WTC11 (cell line): Measurements from ENCODE around the gene PHKA2. TPM values are rescaled to one million over a fixed set of nuclear protein-coding genes. Genes with fewer than 3 reads are reported as not detected.

ENCODE experiments used
- ATAC-seq: fragments of 200-7000 bp; cut with Tn5 transposase; 2 replicates; pipeline ENCODE4 v1.10.0; 2021; ENCODE audit warnings: mild to moderate bottlenecking, moderate library complexity
- CTCF ChIA-PET: fragments of 300-600 bp; sonication (Branson Sonifier 250); formaldehyde crosslinking; loops from one replicate; lab custom pipeline; 2021; ENCODE audit warnings: antibody characterized with exemption; lab: Charles Lee
- POLR2A ChIA-PET: fragments of 350-600 bp; sonication (Branson Sonifier 250); formaldehyde crosslinking; loops from one replicate; lab custom pipeline; 2021; ENCODE audit warnings: antibody characterized with exemption; lab: Charles Lee
- DNase-seq: peaks from one replicate; pipeline ENCODE4 v3.0.0; 2021; ENCODE audit warnings: low spot score
- H3K27ac Mint-ChIP-seq: 2 replicates; pipeline ENCODE4 v1.8.0; 2021; ENCODE audit warnings: mixed read lengths
- H3K27me3 Mint-ChIP-seq: 2 replicates; pipeline ENCODE4 v1.8.0; 2021; ENCODE audit warnings: low read depth, mild to moderate bottlenecking, moderate library complexity, mixed read lengths
- H3K36me3 Mint-ChIP-seq: 2 replicates; pipeline ENCODE4 v1.8.0; 2021; ENCODE audit warnings: mixed read lengths
- H3K4me1 Mint-ChIP-seq: 2 replicates; pipeline ENCODE4 v1.8.0; 2022; ENCODE audit warnings: mixed read lengths
- H3K4me3 Mint-ChIP-seq: 2 replicates; pipeline ENCODE4 v1.8.0; 2021; ENCODE audit warnings: mild to moderate bottlenecking, moderate library complexity, mixed read lengths
- H3K9me3 Mint-ChIP-seq: 2 replicates; pipeline ENCODE4 v1.8.0; 2021; ENCODE audit warnings: mixed read lengths
- ARID4B ChIP-seq: sonication (generic); formaldehyde crosslinking; IDR thresholded peaks from 2 replicates; pipeline ENCODE4 v1.8.0; 2023; ENCODE audit warnings: missing genetic modification reagents, mild to moderate bottlenecking, borderline replicate concordance
- ELF4 ChIP-seq: sonication (generic); formaldehyde crosslinking; IDR thresholded peaks from 2 replicates; pipeline ENCODE4 v1.8.1; 2022; ENCODE audit warnings: low read depth, mild to moderate bottlenecking, moderate library complexity, missing genetic modification reagents
- FOXJ3 ChIP-seq: sonication (generic); formaldehyde crosslinking; IDR thresholded peaks from 2 replicates; pipeline ENCODE4 v1.9.0; 2021; ENCODE audit warnings: missing genetic modification reagents, mild to moderate bottlenecking, borderline replicate concordance
- GABPB1 ChIP-seq: sonication (generic); formaldehyde crosslinking; IDR thresholded peaks from 2 replicates; pipeline ENCODE4 v1.8.1; 2023; ENCODE audit warnings: mild to moderate bottlenecking, missing genetic modification reagents
- GRHL2 ChIP-seq: fragments of 250-450 bp; sonication (Bioruptor Pico); IDR thresholded peaks from 2 replicates; pipeline ENCODE4 v1.8.0; 2022; ENCODE audit warnings: mild to moderate bottlenecking, moderate library complexity; ENCODE audit not compliant: insufficient replicate concordance, severe bottlenecking
- HMGA2 ChIP-seq: fragments of 250-450 bp; sonication (Bioruptor Pico); IDR thresholded peaks from 2 replicates; pipeline ENCODE4 v1.4.0; 2021; ENCODE audit warnings: mild to moderate bottlenecking, moderate library complexity
- JAZF1 ChIP-seq: fragments of 250-450 bp; sonication (Bioruptor Pico); IDR thresholded peaks from 2 replicates; pipeline ENCODE4 v1.9.0; 2021; ENCODE audit warnings: moderate library complexity, mild to moderate bottlenecking, inconsistent platforms
- MAX ChIP-seq: sonication (generic); formaldehyde crosslinking; IDR thresholded peaks from 2 replicates; pipeline ENCODE4 v1.8.0; 2022; ENCODE audit warnings: mild to moderate bottlenecking, missing genetic modification reagents
- NFATC4 ChIP-seq: fragments of 250-450 bp; sonication (Bioruptor Pico); IDR thresholded peaks from 2 replicates; pipeline ENCODE4 v1.9.0; 2021; ENCODE audit warnings: mild to moderate bottlenecking
- NFE2L1 ChIP-seq: sonication (generic); formaldehyde crosslinking; IDR thresholded peaks from 2 replicates; pipeline ENCODE4 v1.8.1; 2023; ENCODE audit warnings: missing genetic modification reagents
- RELA ChIP-seq: sonication (generic); formaldehyde crosslinking; IDR thresholded peaks from 2 replicates; pipeline ENCODE4 v1.8.1; 2022; ENCODE audit warnings: missing genetic modification reagents, mild to moderate bottlenecking, borderline replicate concordance
- STAT6 ChIP-seq: sonication (generic); formaldehyde crosslinking; conservative IDR thresholded peaks from 2 replicates; pipeline ENCODE4 v1.8.1; 2023; ENCODE audit warnings: mild to moderate bottlenecking, low read depth, missing genetic modification reagents, moderate library complexity
- USF2 ChIP-seq: sonication (generic); formaldehyde crosslinking; IDR thresholded peaks from 2 replicates; pipeline ENCODE4 v1.8.1; 2023; ENCODE audit warnings: mild to moderate bottlenecking, missing genetic modification reagents, moderate library complexity
- ZBTB21 ChIP-seq: sonication (generic); formaldehyde crosslinking; IDR thresholded peaks from 2 replicates; pipeline ENCODE4 v1.8.1; 2023; ENCODE audit warnings: mild to moderate bottlenecking, missing genetic modification reagents, borderline replicate concordance
- ZNF396 ChIP-seq: fragments of 250-450 bp; sonication (Bioruptor Pico); IDR thresholded peaks from 2 replicates; pipeline ENCODE4 v1.8.0; 2021; ENCODE audit warnings: mild to moderate bottlenecking, moderate library complexity, borderline replicate concordance
- total RNA-seq: library from RNA; stranded (reverse); gene quantifications from 3 replicates; pipeline ENCODE4 v1.2.3, GENCODE V29; 2021

The PHKA2 gene
- total RNA-seq, 1 experiment from 2014 or later: 23.8 TPM

- no peak for TF ChIP-seq GABPB1 (CRISPR knock-in tag)
Observed at GRCh38 chrX:18974993-18975392, 8.9 kb downstream of the PHKA2 start (continued).

GRCh38 chrX:18973527-18974192 is 10.3 kb downstream of the PHKA2 start:
- Mint-ChIP-seq H3K4me3 (no peak overlapping the region), H3K27ac (no peak overlapping the region), H3K27me3 (no peaks in the 10 kb centered on the region), H3K9me3 (peaks cover 6% of the 10 kb centered on the region), H3K36me3 (no peaks in the 10 kb centered on the region; the same call in 1 of the 2 replicates), H3K4me1 (no peaks in the 10 kb centered on the region)
- POLR2A ChIA-PET: no interaction called here
- CTCF ChIA-PET: no interaction called here
- no peak for TF ChIP-seq GRHL2 (CRISPR knock-in tag)
- no peak for TF ChIP-seq USF2 (CRISPR knock-in tag)
- TF ChIP-seq ZNF396 (CRISPR knock-in tag): no peak
- no peak for ATAC-seq
- DNase-seq: no peak

- ChIA-PET POLR2A (no interaction called here), CTCF (no interaction called here)
- no peak for DNase-seq
- 0 out of 2 replicates have a peak, but pooled peaks cover 3% of the 10 kb centered on the region for H3K4me1 Mint-ChIP-seq
- no peak overlapping the region for H3K27ac Mint-ChIP-seq
- no peak for ATAC-seq
- no peak overlapping the region for H3K4me3 Mint-ChIP-seq
- no peaks in the 10 kb centered on the region; the same call in 1 of the 2 replicates for H3K36me3 Mint-ChIP-seq
- no peak for TF ChIP-seq ARID4B (CRISPR knock-in tag)
- TF ChIP-seq, all 79 proteins: peak for 0
- Mint-ChIP-seq H3K9me3 (peaks cover 6% of the 10 kb centered on the region), H3K27me3 (no peaks in the 10 kb centered on the region)
Observed at GRCh38 chrX:18971506-18971905, 12.4 kb downstream of the PHKA2 start.

GRCh38 chrX:18970465-18970864 is 13.4 kb downstream of the PHKA2 start:
- H3K36me3 Mint-ChIP-seq: no peaks in the 10 kb centered on the region; the same call in 1 of the 2 replicates
- no peak for DNase-seq
- POLR2A ChIA-PET: no interaction called here
- H3K4me1 Mint-ChIP-seq: 0 out of 2 replicates have a peak, but pooled peaks cover 3% of the 10 kb centered on the region
- no peak overlapping the region for H3K4me3 Mint-ChIP-seq
- CTCF ChIA-PET: no interaction called here
- peaks cover 6% of the 10 kb centered on the region for H3K9me3 Mint-ChIP-seq
- no peaks in the 10 kb centered on the region for H3K27me3 Mint-ChIP-seq
- no peak overlapping the region for H3K27ac Mint-ChIP-seq
- ATAC-seq: no peak
- no peak for TF ChIP-seq FOXJ3 (CRISPR knock-in tag)
- no peak for TF ChIP-seq NFATC4 (CRISPR knock-in tag)
- no peak for TF ChIP-seq RELA
- no peak for TF ChIP-seq ELF4 (CRISPR knock-in tag)
- TF ChIP-seq ZBTB21 (CRISPR knock-in tag): no peak
- no peak for TF ChIP-seq STAT6 (CRISPR knock-in tag)
- TF ChIP-seq NFE2L1 (CRISPR knock-in tag): no peak
- TF ChIP-seq MAX (CRISPR knock-in tag): no peak
- TF ChIP-seq HMGA2: no peak
- TF ChIP-seq JAZF1 (CRISPR knock-in tag): no peak
- TF ChIP-seq ARID4B (CRISPR knock-in tag): no peak
